Urinary bladder (tissue), 4 donors: Measurements from ENCODE around the gene FRMD8. TPM values are rescaled to one million over a fixed set of nuclear protein-coding genes. Genes with fewer than 3 reads are reported as not detected.
A peak's percentile ranks its signal among the peaks of the same experiment; 100 is the strongest.
"Not testable (repeated sequence)": the region's sequence is repeated elsewhere in the genome, so short reads cannot be mapped to it uniquely, and the experiment has no call there.

ENCODE experiments used
- DNase-seq: peaks from one replicate; pipeline ENCODE4 v3.0.0-alpha.2; 2015; ENCODE audit errors: extremely low spot score
- H3K27ac ChIP-seq: one replicate; pipeline ENCODE4 v1.5.1; 2013; ENCODE audit warnings: low read depth, mild to moderate bottlenecking, moderate library complexity
- H3K36me3 ChIP-seq: one replicate; pipeline ENCODE4 v1.6.1; 2013; ENCODE audit warnings: mild to moderate bottlenecking, moderate library complexity; ENCODE audit not compliant: insufficient read depth
- H3K4me1 ChIP-seq: one replicate; pipeline ENCODE4 v1.6.1; 2013; ENCODE audit warnings: mild to moderate bottlenecking, moderate library complexity; ENCODE audit not compliant: insufficient read depth
- H3K4me3 ChIP-seq: one replicate; pipeline ENCODE4 v1.5.1; 2013; ENCODE audit warnings: low read depth, low read length
- WGBS: extraction: QIAGEN DNeasy Blood & Tissue Kit; methylation state at CpG from one replicate; pipeline ENCODE4 v1.1.7; 2013; 5-methylcytosine and 5-hydroxymethylcytosine counted together
- polyA plus RNA-seq: library from polyadenylated mRNA; stranded (reverse); fragments of 200-250 nt; gene quantifications from one replicate; pipeline ENCODE4 v1.2.3, GENCODE V29; 2013
- total RNA-seq: library from RNA; depleted of rRNA; stranded (reverse); fragments of >200 nt; gene quantifications from one replicate; pipeline ENCODE4 v1.2.3, GENCODE V29; 2014
- donor health status: healthy with polysubstance abuse.
- donor health status: healthy.

The FRMD8 gene
- total and polyA plus RNA-seq, 2 donors: 17.3 to 26.3 TPM

DNA sequence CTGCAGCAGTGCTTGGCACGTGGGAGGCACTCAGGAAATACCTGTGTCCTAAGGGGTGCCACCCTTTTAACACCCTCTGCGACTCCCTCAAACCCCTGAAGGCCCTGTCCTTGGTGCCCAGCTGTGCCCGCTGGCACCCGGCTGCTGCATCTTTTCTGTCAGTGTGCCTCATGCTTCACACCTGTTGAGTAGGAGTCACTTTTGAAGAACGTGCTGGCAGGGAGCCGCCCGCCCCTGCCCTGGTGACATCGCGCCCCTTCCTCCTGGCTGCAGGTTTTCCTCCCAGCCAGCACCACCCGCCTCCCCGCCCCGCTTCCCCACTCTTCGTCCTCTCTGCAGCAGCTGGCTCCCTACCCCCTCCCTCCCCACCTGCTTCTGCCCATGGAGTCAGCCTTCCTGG is 17.8 kb downstream of the FRMD8 start:
- WGBS: 87% methylated on average over 13 of the region's 13 CpGs
- Histone ChIP-seq H3K36me3 (peaks cover 11% of the 10 kb centered on the region), H3K4me1 (no peaks in the 10 kb centered on the region), H3K27ac (no peak overlapping the region), H3K4me3 (no peak overlapping the region)
- DNase-seq: no peak

DNA sequence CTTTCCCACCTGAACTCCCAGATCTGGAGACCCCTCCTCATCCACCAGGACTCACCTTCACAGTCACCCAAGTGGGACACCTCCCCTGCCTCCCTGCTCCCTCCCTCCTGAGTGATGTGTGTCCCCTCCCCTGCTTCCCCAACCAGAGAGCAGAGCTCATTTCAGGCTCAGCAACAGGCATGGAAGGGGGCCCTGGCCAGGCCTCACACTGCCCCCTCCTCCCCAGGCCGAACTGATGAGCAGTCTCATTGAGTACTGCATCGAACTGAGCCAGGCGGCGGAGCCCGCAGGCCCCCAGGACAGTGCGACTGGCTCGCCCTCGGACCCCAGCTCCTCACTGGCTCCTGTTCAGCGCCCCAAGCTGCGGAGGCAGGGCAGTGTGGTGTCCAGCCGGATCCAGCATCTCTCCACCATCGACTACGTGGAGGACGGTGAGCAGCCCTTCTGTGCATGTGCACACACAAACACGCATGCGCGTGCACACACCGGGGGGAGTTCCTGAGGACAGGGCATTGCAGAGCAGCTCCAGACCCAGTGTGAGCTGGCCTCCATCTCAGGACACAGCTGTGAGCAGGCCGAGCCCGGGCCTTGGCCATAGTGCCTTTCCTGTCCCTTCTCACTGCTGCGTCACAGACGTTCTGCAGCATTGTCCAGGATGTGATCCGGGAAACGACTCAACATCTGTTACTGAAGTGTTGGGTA is 18.4 kb downstream of the FRMD8 start:
- no peak for DNase-seq
- 91% methylated on average over 24 of the region's 24 CpGs for WGBS
- H3K4me1 ChIP-seq: no peaks in the 10 kb centered on the region
- no peak overlapping the region for H3K27ac ChIP-seq
- no peak overlapping the region for H3K4me3 ChIP-seq
- peaks cover 13% of the 10 kb centered on the region for H3K36me3 ChIP-seq

DNA sequence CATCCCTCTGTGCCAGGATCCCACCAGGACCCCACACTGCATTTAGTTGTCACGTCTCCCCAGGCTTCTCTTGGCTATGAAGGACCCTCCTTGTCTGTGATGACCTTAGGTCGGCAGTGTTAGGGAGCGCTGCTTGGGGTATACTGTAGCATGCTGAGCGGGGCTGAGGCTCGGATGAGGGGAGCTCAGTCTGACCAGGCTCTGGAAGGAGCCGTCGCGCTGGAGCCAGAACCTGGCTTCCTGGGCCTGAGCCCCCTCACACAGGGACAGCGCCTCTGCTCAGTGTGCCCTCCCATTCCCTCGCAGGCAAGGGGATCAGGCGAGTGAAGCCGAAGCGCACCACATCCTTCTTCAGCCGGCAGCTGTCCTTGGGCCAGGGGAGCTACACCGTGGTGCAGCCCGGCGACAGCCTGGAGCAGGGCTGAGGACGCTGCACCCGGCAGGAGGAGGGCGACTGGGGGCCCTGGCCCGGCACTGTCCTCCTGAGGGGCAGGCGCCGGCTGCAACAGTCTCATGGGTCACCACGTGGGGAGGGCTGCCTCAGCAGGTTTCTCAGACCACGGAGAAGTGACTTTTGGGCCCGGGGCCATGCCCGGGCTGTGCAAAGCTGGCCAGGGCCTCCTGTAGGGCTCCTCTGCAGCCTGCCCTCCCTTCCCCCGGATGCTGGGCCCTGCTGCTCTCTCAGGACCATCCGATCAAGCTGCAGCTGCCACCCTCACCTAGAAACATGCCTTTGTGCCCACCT is 24.7 kb downstream of the FRMD8 start:
- Histone ChIP-seq H3K4me1 (no peaks in the 10 kb centered on the region), H3K36me3 (peaks cover 9% of the 10 kb centered on the region), H3K27ac (no peak overlapping the region), H3K4me3 (no peak overlapping the region)
- no peak for DNase-seq
- 87% methylated on average over 29 of the region's 29 CpGs for WGBS

DNA sequence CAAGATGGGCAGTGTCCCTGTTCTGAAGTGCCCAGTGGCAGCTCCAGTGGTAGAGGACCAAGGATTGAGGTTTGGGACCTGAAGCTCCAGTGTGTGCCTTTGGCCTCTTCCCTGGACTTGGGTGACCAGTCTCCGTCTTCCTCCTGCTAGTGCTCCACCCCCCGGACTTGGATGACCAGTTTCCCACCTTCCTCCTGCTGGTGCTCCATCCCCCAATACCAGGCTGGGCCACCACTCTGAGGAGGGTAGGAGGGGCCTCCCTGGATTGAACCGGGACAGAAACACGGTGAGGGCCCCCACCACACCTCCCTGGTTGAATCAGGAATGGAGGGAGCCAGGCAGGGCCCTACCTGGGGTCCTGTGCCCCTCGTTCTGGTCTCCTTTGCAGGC is 25.2 kb downstream of the FRMD8 start:
- H3K4me1 ChIP-seq: no peaks in the 10 kb centered on the region
- peaks cover 9% of the 10 kb centered on the region for H3K36me3 ChIP-seq
- 74% methylated on average over 5 of the region's 5 CpGs for WGBS
- no peak overlapping the region for H3K4me3 ChIP-seq
- DNase-seq: no peak
- H3K27ac ChIP-seq: no peak overlapping the region

DNA sequence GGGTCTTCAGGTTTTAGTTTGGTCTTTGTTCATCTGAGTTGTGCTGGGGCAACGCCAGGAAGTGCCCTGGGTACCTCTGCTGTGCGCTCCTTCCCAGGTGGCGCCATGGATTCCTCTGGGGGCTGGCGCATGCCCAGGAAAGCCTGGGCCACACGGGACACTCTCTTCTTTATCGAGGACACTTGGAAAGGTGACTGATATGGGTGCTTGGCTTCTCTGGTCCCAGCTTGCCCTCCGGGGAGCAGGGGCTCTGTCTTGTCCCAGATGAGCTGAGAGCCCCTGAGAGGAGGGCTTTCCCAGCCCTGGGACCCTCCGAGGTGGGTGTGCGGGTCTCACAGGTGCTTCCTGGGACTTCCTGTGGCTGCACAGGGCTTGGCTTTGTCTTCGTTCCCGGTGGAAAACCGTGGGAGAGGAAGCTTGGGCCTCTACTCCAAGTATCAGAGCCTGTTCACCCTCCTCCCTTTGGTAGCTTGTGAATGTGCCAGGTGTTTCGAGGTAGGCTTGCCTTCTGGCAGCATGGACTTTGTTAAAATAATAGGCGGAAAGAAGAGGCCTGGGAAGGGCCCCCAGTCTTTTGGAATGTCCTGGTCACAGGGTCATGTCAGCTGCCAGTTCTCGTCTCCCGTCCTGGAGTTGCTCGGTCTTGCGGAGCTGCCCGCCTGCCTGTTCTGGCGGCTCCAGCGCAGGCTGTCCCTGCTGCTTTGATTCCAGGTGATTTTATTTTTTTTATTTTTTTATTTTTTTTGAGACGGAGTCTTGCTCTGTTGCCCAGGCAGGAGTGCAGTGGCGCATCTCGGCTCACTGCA is 26.0 kb downstream of the FRMD8 start:
- Histone ChIP-seq H3K4me1 (no peaks in the 10 kb centered on the region), H3K27ac (no peak overlapping the region), H3K36me3 (peaks cover 9% of the 10 kb centered on the region), H3K4me3 (no peak overlapping the region)
- WGBS: 85% methylated on average over 24 of the region's 24 CpGs
- DNase-seq: no peak

DNA sequence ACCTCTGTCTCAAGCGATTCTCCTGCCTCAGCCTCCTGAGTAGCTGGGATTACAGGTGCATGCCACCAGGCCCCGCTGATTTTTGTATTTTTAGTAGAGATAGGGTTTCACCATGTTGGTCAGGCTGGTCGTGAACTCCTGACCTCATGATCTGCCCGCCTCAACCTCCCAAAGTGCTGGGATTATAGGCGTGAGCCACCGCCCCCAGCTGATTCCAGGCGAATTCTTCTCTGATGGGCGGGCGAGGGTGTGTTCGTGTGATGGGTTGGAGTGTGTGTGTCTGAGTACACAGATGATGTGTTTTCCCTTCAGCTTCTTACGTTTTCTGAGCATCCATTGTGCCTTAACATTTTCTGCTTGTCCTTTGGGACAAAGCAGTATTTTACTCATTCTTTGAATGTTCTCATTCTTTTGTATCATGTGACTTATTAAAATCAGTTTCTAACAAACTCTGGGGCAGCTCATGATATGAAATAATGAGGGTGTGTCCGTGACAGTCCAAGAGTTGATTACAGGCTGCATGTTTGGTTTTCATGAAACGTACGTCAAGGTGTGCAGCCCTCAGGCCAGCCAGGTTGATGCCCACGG is 26.7 kb downstream of the FRMD8 start:
- H3K4me1 ChIP-seq, H3K36me3 ChIP-seq, H3K4me3 ChIP-seq, H3K27ac ChIP-seq, DNase-seq: not testable (repeated sequence)
- WGBS: 84% methylated on average over 15 of the region's 15 CpGs

DNA sequence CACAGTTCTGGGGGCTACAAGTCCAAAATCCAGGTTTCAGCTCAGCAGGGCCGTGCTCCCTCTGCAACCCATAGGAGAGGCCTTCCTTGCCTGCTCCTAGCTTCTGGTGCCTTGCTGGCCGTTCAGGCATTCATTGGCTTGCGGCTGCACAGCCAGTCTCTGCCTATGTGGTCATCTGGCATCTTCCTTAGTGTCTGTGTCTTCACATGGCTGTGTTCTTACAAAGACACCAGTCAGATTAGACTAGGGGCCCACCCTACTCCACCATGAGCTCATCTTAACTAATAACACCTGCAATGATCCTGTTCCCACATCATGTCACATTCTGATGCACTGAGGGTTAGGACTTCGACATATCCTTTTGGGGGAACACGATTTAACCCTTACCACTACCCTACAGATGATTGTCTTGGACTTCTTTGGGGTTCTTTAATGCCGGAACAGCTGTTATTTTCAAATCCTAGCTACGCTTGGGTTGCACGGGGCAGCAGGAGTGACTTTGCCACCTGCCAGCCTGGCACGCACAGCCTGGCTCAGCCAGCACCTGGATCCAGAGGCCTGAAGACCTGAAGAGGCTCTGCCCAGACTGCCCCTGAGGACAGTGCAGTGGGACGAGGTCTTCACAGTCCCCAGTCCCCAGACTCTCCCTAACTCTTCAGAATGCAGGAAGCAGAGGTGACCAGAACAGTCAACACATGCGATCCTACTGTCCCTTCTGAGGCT is 28.5 kb downstream of the FRMD8 start:
- Histone ChIP-seq H3K4me3 (no peak overlapping the region), H3K27ac (no peak overlapping the region), H3K4me1 (no peaks in the 10 kb centered on the region), H3K36me3 (no peaks in the 10 kb centered on the region)
- WGBS: 75% methylated on average over 11 of the region's 11 CpGs
- DNase-seq: no peak

DNA sequence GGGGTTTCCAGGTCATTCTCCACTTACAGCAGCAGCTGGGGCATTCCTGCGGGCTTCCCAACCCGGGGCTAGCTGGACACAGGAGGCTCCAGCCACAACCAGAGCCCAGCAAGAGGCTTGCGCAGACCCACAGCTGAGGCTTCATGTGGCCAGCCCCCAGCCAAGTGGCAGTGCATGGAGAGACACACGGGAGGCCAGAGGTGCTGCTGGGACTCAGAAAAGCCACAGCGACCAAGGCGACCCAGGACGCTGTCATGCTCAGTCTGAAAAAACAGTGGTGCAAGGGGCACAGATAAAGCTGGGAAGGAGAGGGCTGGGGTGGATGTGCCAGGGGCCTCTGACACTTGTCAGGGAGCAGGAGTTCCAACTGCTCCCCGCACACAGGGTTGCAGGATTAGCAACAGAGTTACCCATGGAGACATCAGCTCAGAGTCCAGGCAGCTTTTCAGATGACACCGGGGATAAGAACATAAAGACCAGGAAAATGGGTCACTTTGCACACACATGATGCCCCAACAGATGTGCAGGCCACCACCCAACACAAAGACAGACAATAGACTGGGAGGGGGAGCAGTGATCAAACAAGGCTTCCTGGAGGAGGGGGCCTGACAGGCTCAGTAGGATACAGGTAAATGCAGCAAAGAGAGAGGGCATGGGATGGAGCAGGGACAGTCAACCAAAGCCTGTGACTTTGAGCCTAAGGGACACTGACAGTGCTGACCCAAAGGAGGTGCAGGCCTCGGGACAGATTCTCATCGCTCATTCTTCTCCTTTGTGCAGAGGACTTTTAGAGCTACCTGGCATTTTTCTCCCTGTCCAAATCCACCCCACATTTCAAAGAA is 29.3 kb downstream of the FRMD8 start:
- Histone ChIP-seq H3K27ac (no peak overlapping the region), H3K4me3 (no peak overlapping the region), H3K4me1 (no peaks in the 10 kb centered on the region), H3K36me3 (no peaks in the 10 kb centered on the region)
- 65% methylated on average over 11 of the region's 11 CpGs for WGBS
- no peak for DNase-seq

DNA sequence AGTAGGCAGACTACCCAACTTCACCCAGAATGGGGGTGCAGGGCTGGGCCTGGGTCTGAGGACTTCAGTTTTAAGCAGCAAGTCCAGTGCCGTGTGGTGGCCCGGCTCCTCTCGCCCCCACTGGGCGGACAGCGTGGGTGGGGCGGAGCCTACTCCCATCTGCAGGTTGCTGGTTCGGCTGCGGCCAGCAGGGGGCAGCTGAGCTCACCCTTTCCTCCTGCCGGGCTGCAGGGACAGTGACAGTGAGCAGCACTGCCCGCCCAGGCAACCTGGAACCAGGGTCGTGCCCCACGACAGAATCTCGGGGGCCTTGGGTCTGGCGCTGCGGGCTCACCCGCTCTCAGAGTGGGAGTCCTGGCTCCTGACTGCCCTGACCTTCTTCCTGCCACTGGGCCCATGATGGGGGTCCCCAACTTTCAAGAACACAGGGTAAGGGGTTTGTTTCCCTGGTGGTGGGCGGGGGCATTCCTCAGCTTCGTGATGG is 29.9 kb downstream of the FRMD8 start:
- H3K27ac ChIP-seq: no peak overlapping the region

DNA sequence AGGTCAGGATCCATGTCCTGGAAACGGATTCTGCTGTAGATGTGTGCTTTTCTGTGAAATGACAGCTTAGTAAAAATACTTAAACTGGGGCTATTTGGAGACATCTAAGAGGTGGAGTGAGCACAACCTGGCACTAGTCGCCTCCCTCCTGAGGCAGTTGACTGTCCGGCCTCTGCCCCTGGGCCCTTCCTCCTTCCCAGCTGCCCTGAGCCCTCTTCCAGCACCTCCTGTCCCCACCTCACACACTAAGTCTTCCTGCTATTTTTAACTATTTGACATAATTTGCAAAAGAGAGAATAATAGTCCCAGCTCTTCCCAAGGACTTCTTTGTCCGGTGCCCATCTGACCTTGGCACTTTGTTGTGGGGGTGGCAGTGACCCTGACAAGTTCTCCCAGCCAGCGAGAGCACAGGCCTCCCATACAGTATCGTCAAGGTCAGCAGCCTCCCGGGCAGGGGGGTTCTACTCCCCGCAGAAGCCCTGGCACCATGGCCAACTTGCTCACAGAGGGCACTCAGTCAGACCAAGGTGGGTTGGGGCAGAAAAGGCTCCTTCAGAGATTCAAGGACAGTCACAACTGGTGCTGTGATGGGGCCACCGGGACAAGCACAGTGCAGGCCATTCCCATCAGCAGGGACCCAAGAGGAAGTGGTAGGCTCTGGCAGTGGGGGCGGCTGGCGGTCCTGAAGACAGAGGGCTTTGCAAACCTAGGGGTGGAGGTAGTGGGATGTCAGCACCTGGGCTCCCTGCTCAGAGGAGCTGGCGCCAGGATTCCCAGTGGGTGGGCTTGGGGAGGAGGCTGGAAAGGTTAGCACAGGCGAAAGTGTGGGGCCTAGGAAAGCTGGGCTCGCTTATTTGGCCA is 30.6 kb downstream of the FRMD8 start:
- Histone ChIP-seq H3K4me3 (no peak overlapping the region), H3K4me1 (no peaks in the 10 kb centered on the region), H3K36me3 (no peaks in the 10 kb centered on the region), H3K27ac (peak overlapping the region; percentile 96)
- DNase-seq: no peak
- 28% methylated on average over 14 of the region's 14 CpGs for WGBS

More for the DNA sequence above, 29.9 kb downstream of the FRMD8 start:
- H3K36me3 ChIP-seq: no peaks in the 10 kb centered on the region
- no peak overlapping the region for H3K4me3 ChIP-seq
- no peak for DNase-seq
- no peaks in the 10 kb centered on the region for H3K4me1 ChIP-seq
- 3% methylated on average over 18 of the region's 18 CpGs for WGBS

DNA sequence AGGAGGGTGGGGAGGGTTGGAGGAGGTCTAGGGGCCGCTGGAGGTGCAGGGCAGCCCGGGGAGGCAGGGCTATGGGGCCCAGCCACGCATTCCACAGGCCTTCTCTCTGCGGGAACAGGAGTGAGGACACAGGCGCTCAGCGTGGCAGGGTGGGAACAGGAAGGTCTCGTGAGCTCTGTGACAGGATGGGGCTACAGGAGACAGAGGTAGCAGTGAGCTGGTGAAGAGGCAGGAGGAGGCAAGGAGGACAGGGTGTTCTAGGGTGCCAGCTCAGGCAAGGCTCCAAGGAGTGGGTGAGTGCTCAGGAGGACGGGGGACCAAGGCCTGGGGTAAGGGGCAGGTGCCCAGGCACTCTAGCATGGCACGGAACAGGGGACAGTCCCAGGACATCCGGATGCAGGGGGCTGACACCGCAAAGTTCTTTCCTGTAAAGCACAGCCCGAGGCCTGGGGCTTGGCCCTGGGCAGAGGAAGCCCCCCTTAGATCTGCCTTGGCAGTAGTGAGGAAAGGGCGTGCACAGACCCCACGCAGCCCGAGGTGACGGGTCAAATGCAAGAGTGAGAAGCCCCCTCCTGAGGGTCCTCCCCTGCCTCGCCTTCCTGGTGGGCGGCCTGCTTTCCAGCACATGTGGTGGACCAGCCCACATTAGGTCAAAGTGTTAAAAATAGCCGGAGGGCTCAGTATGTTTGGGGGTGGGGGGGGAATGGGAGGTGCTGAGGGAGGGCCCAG is 31.4 kb downstream of the FRMD8 start:
- peak overlapping the region; percentile 96 for H3K27ac ChIP-seq
- H3K36me3 ChIP-seq: no peaks in the 10 kb centered on the region
- H3K4me3 ChIP-seq: peak overlapping the region; percentile 6
- DNase-seq: no peak
- WGBS: 10% methylated on average over 19 of the region's 19 CpGs
- no peaks in the 10 kb centered on the region for H3K4me1 ChIP-seq
